Measurements from ENCODE around the gene CCDC85A.

DNA sequence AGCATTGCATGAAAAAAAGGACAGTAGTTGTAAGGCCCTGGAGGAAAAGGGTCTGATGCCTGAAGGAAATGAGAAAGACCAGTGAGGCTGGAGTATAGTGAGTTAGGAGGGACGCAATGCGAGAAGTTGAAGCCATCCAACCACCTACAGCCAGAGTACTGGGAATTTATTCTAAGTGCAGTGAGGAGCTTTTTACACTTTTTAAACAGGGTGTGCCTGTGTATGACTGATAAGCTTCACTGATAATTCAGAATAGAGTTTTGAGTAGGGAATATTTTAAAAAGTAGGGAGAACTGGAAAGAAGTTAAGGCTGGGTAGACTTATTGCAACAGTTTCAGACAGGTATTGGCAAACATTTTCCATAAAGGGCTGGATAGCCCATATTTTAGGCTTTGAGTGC lies 35.9 kb upstream of the CCDC85A start:
- TF ChIP-seq, protein P1, sequence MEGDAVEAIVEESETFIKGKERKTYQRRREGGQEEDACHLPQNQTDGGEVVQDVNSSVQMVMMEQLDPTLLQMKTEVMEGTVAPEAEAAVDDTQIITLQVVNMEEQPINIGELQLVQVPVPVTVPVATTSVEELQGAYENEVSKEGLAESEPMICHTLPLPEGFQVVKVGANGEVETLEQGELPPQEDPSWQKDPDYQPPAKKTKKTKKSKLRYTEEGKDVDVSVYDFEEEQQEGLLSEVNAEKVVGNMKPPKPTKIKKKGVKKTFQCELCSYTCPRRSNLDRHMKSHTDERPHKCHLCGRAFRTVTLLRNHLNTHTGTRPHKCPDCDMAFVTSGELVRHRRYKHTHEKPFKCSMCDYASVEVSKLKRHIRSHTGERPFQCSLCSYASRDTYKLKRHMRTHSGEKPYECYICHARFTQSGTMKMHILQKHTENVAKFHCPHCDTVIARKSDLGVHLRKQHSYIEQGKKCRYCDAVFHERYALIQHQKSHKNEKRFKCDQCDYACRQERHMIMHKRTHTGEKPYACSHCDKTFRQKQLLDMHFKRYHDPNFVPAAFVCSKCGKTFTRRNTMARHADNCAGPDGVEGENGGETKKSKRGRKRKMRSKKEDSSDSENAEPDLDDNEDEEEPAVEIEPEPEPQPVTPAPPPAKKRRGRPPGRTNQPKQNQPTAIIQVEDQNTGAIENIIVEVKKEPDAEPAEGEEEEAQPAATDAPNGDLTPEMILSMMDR (IDR thresholded peaks at IDR 0.05): no peak
- TF ChIP-seq EZH2 (IDR thresholded peaks at IDR 0.05) (no peak), EZH2phosphoT487 (IDR thresholded peaks at IDR 0.05) (no peak)

Measured in neural progenitor cell (in vitro differentiated cells).